SK-N-SH (cell line): Measurements from ENCODE around the gene TRPM3. TPM values are rescaled to one million over a fixed set of nuclear protein-coding genes. Genes with fewer than 3 reads are reported as not detected.

Experiments used
- CTCF ChIA-PET: fragments of 300-600, 350-600 bp; formaldehyde crosslinking; extraction: SDS; loops from one replicate; lab custom pipeline; 2021; lab: Yijun Ruan, JAX
- POLR2A ChIA-PET: fragments of 350-600 bp; sonication (Branson Sonifier 250); formaldehyde crosslinking; extraction: SDS; loops from one replicate; lab custom pipeline; 2020; ENCODE audit warnings: antibody characterized with exemption, inconsistent platforms; lab: Yijun Ruan, JAX
- DNase-seq: peaks from one replicate; pipeline ENCODE4 v3.0.0; 2012
- H2AFZ ChIP-seq: fragments of 200-600 bp; sonication (generic); 2 replicates; pipeline ENCODE4 v1.8.1; 2016; ENCODE audit warnings: antibody characterized with exemption, mild to moderate bottlenecking, low read depth
- H3F3A ChIP-seq: fragments of 200-600 bp; sonication (generic); replicated peaks from 2 replicates; pipeline ENCODE3; 2016; ENCODE audit warnings: antibody characterized with exemption, mild to moderate bottlenecking; ENCODE audit not compliant: insufficient read depth
- H3K27ac ChIP-seq, 2 experiments: fragments of 200-500 bp in 1 of 2; fragments of 200-600 bp in 1 of 2; sonication (Bioruptor generic) in 1 of 2; sonication (generic), shearing (Covaris generic) in 1 of 2; 2 replicates each; pipeline versions ENCODE4 v1.5.1 to v1.6.1; 2014 to 2016; ENCODE audit warnings: low read depth in 2 of 2, inconsistent platforms in 1 of 2, low read length in 1 of 2, mild to moderate bottlenecking in 1 of 2, mixed read lengths in 1 of 2
- H3K27me3 ChIP-seq: fragments of 200-600 bp; sonication (generic), shearing (Covaris generic); 2 replicates; pipeline ENCODE4 v1.6.1; 2016; ENCODE audit warnings: mixed run types; ENCODE audit not compliant: insufficient read depth
- H3K36me3 ChIP-seq, 2 experiments: fragments of 200-500 bp in 1 of 2; fragments of 200-600 bp in 1 of 2; sonication (Bioruptor generic) in 1 of 2; sonication (generic) in 1 of 2; replicated peaks in 1 of 2; 2 replicates each; pipeline versions ENCODE3 to v1.5.1; 2014 to 2016; ENCODE audit warnings: low read length in 1 of 2, mild to moderate bottlenecking in 1 of 2; ENCODE audit not compliant: insufficient read depth in 2 of 2, control insufficient read depth in 1 of 2
- H3K4me1 ChIP-seq, 2 experiments: fragments of 200-500 bp in 1 of 2; fragments of 200-600 bp in 1 of 2; sonication (Bioruptor generic) in 1 of 2; sonication (generic), shearing (Covaris generic) in 1 of 2; 2 replicates each; pipeline versions ENCODE4 v1.5.1 to v1.6.1; 2014 to 2016; ENCODE audit warnings: low read depth in 1 of 2, low read length in 1 of 2, mixed run types in 1 of 2; ENCODE audit not compliant: insufficient read depth in 2 of 2, control insufficient read depth in 1 of 2
- H3K4me2 ChIP-seq: fragments of 200-600 bp; sonication (generic), shearing (Covaris generic); 2 replicates; pipeline ENCODE4 v1.6.1; 2017; ENCODE audit warnings: mixed run types
- H3K4me3 ChIP-seq, 2 experiments: fragments of 200-500 bp in 1 of 2; fragments of 200-600 bp in 1 of 2; sonication (Bioruptor generic) in 1 of 2; sonication (generic), shearing (Covaris generic) in 1 of 2; 2 replicates each; pipeline versions ENCODE4 v1.5.1 to v1.8.1; 2014 to 2016; ENCODE audit warnings: low read depth in 2 of 2, inconsistent platforms in 1 of 2, low read length in 1 of 2, mild to moderate bottlenecking in 1 of 2, mixed read lengths in 1 of 2, moderate library complexity in 1 of 2
- H3K79me2 ChIP-seq: fragments of 200-600 bp; sonication (generic); 2 replicates; pipeline ENCODE4 v1.8.1; 2017; ENCODE audit warnings: mild to moderate bottlenecking; ENCODE audit not compliant: insufficient read depth
- H3K9ac ChIP-seq: fragments of 200-600 bp; sonication (generic); 2 replicates; pipeline ENCODE4 v1.6.1; 2017; ENCODE audit warnings: mixed run types
- H3K9me2 ChIP-seq: fragments of 200-600 bp; sonication (generic); 2 replicates; pipeline ENCODE4 v1.6.1; 2017; ENCODE audit warnings: mixed run types
- H3K9me3 ChIP-seq: fragments of 200-600 bp; sonication (generic); 2 replicates; pipeline ENCODE4 v1.6.1; 2017; ENCODE audit warnings: mixed run types, mild to moderate bottlenecking, moderate library complexity
- H4K20me1 ChIP-seq: fragments of 200-600 bp; sonication (generic); 2 replicates; pipeline ENCODE4 v1.6.1; 2017; ENCODE audit warnings: mild to moderate bottlenecking, mixed run types; ENCODE audit not compliant: insufficient read depth
- CHD2 ChIP-seq: fragments of 150-350 bp; IDR thresholded peaks from 2 replicates; pipeline ENCODE4 v1.6.1; 2018; ENCODE audit warnings: low read length; ENCODE audit not compliant: partially characterized antibody
- ELF1 ChIP-seq: IDR thresholded peaks from 2 replicates; pipeline ENCODE4 v1.4.0; 2012
- FOSL2 ChIP-seq: IDR thresholded peaks from 2 replicates; pipeline ENCODE4 v1.4.0; 2012; ENCODE audit warnings: low read depth, mild to moderate bottlenecking, moderate library complexity, borderline replicate concordance
- FOXJ3 ChIP-seq: sonication (generic); formaldehyde crosslinking; IDR thresholded peaks from 2 replicates; pipeline ENCODE4 v1.5.1; 2020; ENCODE audit warnings: mild to moderate bottlenecking, missing genetic modification reagents
- FOXM1 ChIP-seq: IDR thresholded peaks from 2 replicates; pipeline ENCODE4 v1.4.0; 2012; ENCODE audit warnings: low read depth, mild to moderate bottlenecking
- MAX ChIP-seq: IDR thresholded peaks from 2 replicates; pipeline ENCODE4 v1.4.0; 2012; ENCODE audit warnings: low read depth
- MEF2A ChIP-seq: IDR thresholded peaks from 2 replicates; pipeline ENCODE4 v1.4.0; 2012; ENCODE audit warnings: low read depth, borderline replicate concordance
- MXI1 ChIP-seq: IDR thresholded peaks from 2 replicates; pipeline ENCODE4 v1.6.1; 2012; ENCODE audit warnings: mild to moderate bottlenecking, low read depth, low read length, improper control_type of control experiment
- NFIC ChIP-seq: IDR thresholded peaks from 2 replicates; pipeline ENCODE4 v1.4.0; 2012; ENCODE audit warnings: borderline replicate concordance
- RAD21 ChIP-seq: IDR thresholded peaks from 2 replicates; pipeline ENCODE4 v1.6.1; 2012; ENCODE audit warnings: mild to moderate bottlenecking, low read length
- REST ChIP-seq: IDR thresholded peaks from 2 replicates; pipeline ENCODE4 v1.6.1; 2012; ENCODE audit warnings: mild to moderate bottlenecking, low read depth, low read length, moderate library complexity
- RFX5 ChIP-seq: IDR thresholded peaks from 2 replicates; pipeline ENCODE4 v1.6.1; 2012; ENCODE audit warnings: mild to moderate bottlenecking, improper control_type of control experiment, low read length
- TAF1 ChIP-seq: IDR thresholded peaks from 2 replicates; pipeline ENCODE4 v1.6.1; 2012; ENCODE audit warnings: low read depth, mild to moderate bottlenecking, low read length, moderate library complexity, borderline replicate concordance
- TCF12 ChIP-seq: IDR thresholded peaks from 2 replicates; pipeline ENCODE4 v1.4.0; 2012
- TEAD4 ChIP-seq: IDR thresholded peaks from 2 replicates; pipeline ENCODE4 v1.4.0; 2012; ENCODE audit warnings: mild to moderate bottlenecking, borderline replicate concordance; ENCODE audit not compliant: insufficient read depth
- YY1 ChIP-seq: IDR thresholded peaks from 2 replicates; pipeline ENCODE4 v1.4.0; 2012; ENCODE audit warnings: low read depth, mild to moderate bottlenecking
- ZBTB33 ChIP-seq: IDR thresholded peaks from 2 replicates; pipeline ENCODE4 v1.4.0; 2012; ENCODE audit warnings: low read depth, borderline replicate concordance
- WGBS: methylation state at CpG from one replicate; pipeline ENCODE4 v1.1.6; 2017; ENCODE audit warnings: low lambda C conversion rate; 5-methylcytosine and 5-hydroxymethylcytosine counted together
- polyA plus RNA-seq, 3 experiments: library from polyadenylated mRNA; depleted of rRNA; stranded (reverse); fragments of >200 nt; gene quantifications; 2 replicates each; pipeline ENCODE4 v1.2.3, GENCODE V29; 2012
- TF ChIP-seq, protein P1 (sequence below): IDR thresholded peaks from 2 replicates; pipeline ENCODE4 v1.4.0; 2012; ENCODE audit warnings: low read depth, borderline replicate concordance

Gene TRPM3
- polyA plus RNA-seq, 1 of the 3 experiments (the other 2 are of a cell fraction): not detected

DNA sequence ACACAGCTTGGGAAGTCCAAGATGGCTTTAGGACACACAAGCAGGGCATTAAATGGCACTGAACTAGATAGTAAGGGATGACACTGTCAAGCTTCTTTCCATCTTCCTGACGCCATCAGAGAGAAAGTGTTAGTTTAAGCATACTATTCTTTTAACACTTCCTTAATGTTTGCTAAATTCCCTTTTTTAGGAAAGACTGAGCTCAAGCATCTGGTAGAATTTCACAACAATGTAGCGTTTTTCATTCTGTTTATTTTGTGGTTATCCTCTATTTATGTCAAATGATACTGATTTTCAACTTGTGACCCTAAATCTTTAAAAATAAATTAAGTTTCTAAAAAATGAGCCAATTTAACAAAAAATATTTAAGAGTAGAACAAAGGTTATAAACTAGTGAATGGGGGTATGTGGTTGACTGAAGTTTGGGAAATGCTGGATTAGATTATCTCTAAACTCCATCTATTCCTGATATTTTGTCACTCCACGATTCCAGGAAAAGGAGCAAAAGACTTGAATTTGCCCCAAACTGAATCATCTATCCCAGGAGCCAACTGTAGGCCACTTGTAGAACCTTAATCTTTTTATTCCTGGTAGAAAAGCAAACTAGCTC, 559.5 kb downstream of the TRPM3 start:
- ChIA-PET POLR2A (no interaction called here), CTCF (interaction anchor here (1.0 to 1.2 kb wide), 2 partner anchors 9 to 40 kb away, joined by 3 to 4 read pairs; no protein-coding TSS in a partner anchor)
- Histone ChIP-seq H4K20me1 (no peaks in the 10 kb centered on the region), H3K27me3 (no peaks in the 10 kb centered on the region), H3K9me3 (no peaks in the 10 kb centered on the region), H3K27ac (no peak overlapping the region), H3K4me1 (no peaks in the 10 kb centered on the region; a peak in 1 of 4 replicates), H3K4me3 (no peak overlapping the region), H3K79me2 (no peaks in the 10 kb centered on the region), H2AFZ (no peak overlapping the region), H3F3A (no peaks in the 10 kb centered on the region), H3K36me3 (no peaks in the 10 kb centered on the region), H3K4me2 (no peak overlapping the region), H3K9ac (no peak overlapping the region), H3K9me2 (no peaks in the 10 kb centered on the region)
- 51% methylated on average over 3 of the region's 3 CpGs for WGBS
- no peak for DNase-seq
- TF ChIP-seq TCF12 (no peak), RAD21 (no peak), REST (no peak), RFX5 (no peak)
- TF ChIP-seq, protein P1, sequence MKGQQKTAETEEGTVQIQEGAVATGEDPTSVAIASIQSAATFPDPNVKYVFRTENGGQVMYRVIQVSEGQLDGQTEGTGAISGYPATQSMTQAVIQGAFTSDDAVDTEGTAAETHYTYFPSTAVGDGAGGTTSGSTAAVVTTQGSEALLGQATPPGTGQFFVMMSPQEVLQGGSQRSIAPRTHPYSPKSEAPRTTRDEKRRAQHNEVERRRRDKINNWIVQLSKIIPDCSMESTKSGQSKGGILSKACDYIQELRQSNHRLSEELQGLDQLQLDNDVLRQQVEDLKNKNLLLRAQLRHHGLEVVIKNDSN: no peak

GRCh38 chr9:70561111-70561510, 560.3 kb downstream of the TRPM3 start:
- 43% methylated on average over 4 of the region's 4 CpGs for WGBS
- Histone ChIP-seq H3K4me3 (no peak overlapping the region), H3K9ac (no peak overlapping the region), H3F3A (no peaks in the 10 kb centered on the region), H4K20me1 (no peaks in the 10 kb centered on the region), H3K4me1 (no peaks in the 10 kb centered on the region; a peak in 1 of 4 replicates), H3K9me2 (no peaks in the 10 kb centered on the region), H3K36me3 (no peaks in the 10 kb centered on the region), H3K27ac (no peak overlapping the region), H3K79me2 (no peaks in the 10 kb centered on the region), H3K9me3 (no peaks in the 10 kb centered on the region), H2AFZ (no peak overlapping the region), H3K4me2 (no peak overlapping the region), H3K27me3 (no peaks in the 10 kb centered on the region)
- no peak for DNase-seq
- no peak for TF ChIP-seq MAX
- TF ChIP-seq NFIC: no peak
- no peak for TF ChIP-seq YY1
- no peak for TF ChIP-seq TCF12
- no peak for TF ChIP-seq MEF2A
- no peak for TF ChIP-seq ZBTB33
- TF ChIP-seq TAF1: no peak
- TF ChIP-seq FOXJ3: no peak
- TF ChIP-seq FOSL2: no peak
- no peak for TF ChIP-seq ELF1
- TF ChIP-seq FOXM1: no peak
- no peak for TF ChIP-seq CHD2
- no peak for TF ChIP-seq RFX5
- TF ChIP-seq MXI1: no peak
- TF ChIP-seq TEAD4: no peak
- CTCF ChIA-PET: interaction anchor here (1.0 to 1.2 kb wide), 2 partner anchors 8 to 41 kb away, joined by 3 to 4 read pairs; no protein-coding TSS in a partner anchor
- POLR2A ChIA-PET: no interaction called here
